HepG2 (cell line): ENCODE data around the gene SHANK3. TPM values are rescaled to one million over a fixed set of nuclear protein-coding genes. Genes with fewer than 3 reads are reported as not detected.
A peak's percentile ranks its signal among the peaks of the same experiment; 100 is the strongest.
"Not testable (repeated sequence)": the region's sequence is repeated elsewhere in the genome, so short reads cannot be mapped to it uniquely, and the experiment has no call there.

Experiments
- ADNP ChIP-seq: sonication (generic); formaldehyde crosslinking; IDR thresholded peaks from 2 replicates; pipeline ENCODE4 v1.4.0; 2020; ENCODE audit warnings: missing genetic modification reagents
- CEBPB ChIP-seq: IDR thresholded peaks from 2 replicates; pipeline ENCODE4 v1.6.1; 2011; ENCODE audit warnings: low read depth, low read length, improper control_type of control experiment, borderline replicate concordance
- CEBPG ChIP-seq: IDR thresholded peaks from 2 replicates; pipeline ENCODE4 v1.6.1; 2016
- DRAP1 ChIP-seq: IDR thresholded peaks from 2 replicates; pipeline ENCODE4 v1.6.1; 2016; ENCODE audit warnings: missing genetic modification reagents, missing compliant biosample characterization
- ESRRA ChIP-seq: sonication (generic); formaldehyde crosslinking; IDR thresholded peaks from 2 replicates; pipeline ENCODE4 v1.5.1; 2020; ENCODE audit warnings: mild to moderate bottlenecking, low read depth, missing genetic modification reagents
- NONO ChIP-seq, 2 experiments: fragments of 450-650 bp in 1 of 2; sonication (generic) in 1 of 2; formaldehyde crosslinking in 1 of 2; IDR thresholded peaks in 1 of 2; conservative IDR thresholded peaks in 1 of 2; 2 replicates each; pipeline versions ENCODE4 v1.6.1 to v1.8.0; 2017 to 2022; ENCODE audit warnings: mild to moderate bottlenecking in 1 of 2, missing genetic modification reagents in 1 of 2, moderate library complexity in 1 of 2
- PAXIP1 ChIP-seq: sonication (generic); formaldehyde crosslinking; conservative IDR thresholded peaks from 2 replicates; pipeline ENCODE4 v1.4.0; 2020; ENCODE audit warnings: mild to moderate bottlenecking, missing genetic modification reagents, moderate library complexity
- RARA ChIP-seq: IDR thresholded peaks from 2 replicates; pipeline ENCODE4 v1.6.1; 2016; ENCODE audit warnings: missing genetic modification reagents, missing compliant biosample characterization
- RXRA ChIP-seq: sonication (generic); formaldehyde crosslinking; IDR thresholded peaks from 2 replicates; pipeline ENCODE4 v1.5.1; 2020; ENCODE audit warnings: missing genetic modification reagents
- SOX13 ChIP-seq, 3 experiments: fragments of 450-650 bp in 1 of 3; sonication (generic) in 1 of 3; formaldehyde crosslinking in 1 of 3; IDR thresholded peaks in 2 of 3; conservative IDR thresholded peaks in 1 of 3; 2 replicates each; pipeline versions ENCODE4 v1.5.0 to v1.6.1; 2016 to 2020; ENCODE audit warnings: antibody characterized with exemption in 1 of 3, mild to moderate bottlenecking in 1 of 3, missing compliant biosample characterization in 1 of 3, missing genetic modification reagents in 1 of 3, moderate library complexity in 1 of 3
- TEAD3 ChIP-seq: optimal IDR thresholded peaks from 2 replicates; pipeline ENCODE3; 2016; ENCODE audit warnings: borderline replicate concordance
- ZGPAT ChIP-seq: IDR thresholded peaks from 2 replicates; pipeline ENCODE4 v1.6.1; 2016; ENCODE audit warnings: mild to moderate bottlenecking
- ZNF556 ChIP-seq: sonication (generic); formaldehyde crosslinking; IDR thresholded peaks from 2 replicates; pipeline ENCODE4 v1.4.0; 2020; ENCODE audit warnings: mild to moderate bottlenecking, missing genetic modification reagents, borderline replicate concordance
- ZNF710 ChIP-seq: sonication (generic); formaldehyde crosslinking; IDR thresholded peaks from 2 replicates; pipeline ENCODE4 v1.5.0; 2020; ENCODE audit warnings: mild to moderate bottlenecking, missing genetic modification reagents, borderline replicate concordance
- polyA plus RNA-seq, 8 experiments: library from polyadenylated mRNA; depleted of rRNA in 3 of 8; stranded (reverse) in 7 of 8; unstranded in 1 of 8; fragments of >200 nt; fragmentation: Illumina TruSeq in 4 of 8; extraction: Trizol in 4 of 8; gene quantifications; 2 replicates each; pipeline versions ENCODE4 v1.2.1 to v1.2.3, GENCODE V29; 2011 to 2016; ENCODE audit warnings: low read depth in 4 of 8, missing spikeins in 1 of 8, mixed read lengths in 1 of 8; ENCODE audit not compliant: insufficient read depth in 1 of 8
- total RNA-seq, 5 experiments: library from RNA; depleted of rRNA; stranded (reverse); fragments of >200 nt; fragmentation: Illumina TruSeq; extraction: Trizol; gene quantifications; 2 replicates each; pipeline ENCODE4 v1.2.3, GENCODE V29; 2016; ENCODE audit warnings: low read depth in 1 of 5

SHANK3 gene
- total and polyA plus RNA-seq, 2 of the 13 experiments (the other 11 are each of a cell fraction or from before 2014, with no cell fraction given) = 2.9 to 4.6 TPM

- TF ChIP-seq PAXIP1 (CRISPR knock-in tag) (peak; percentile 81), ZNF556 (CRISPR knock-in tag) (peak; percentile 42; the same call in 1 of the 2 replicates), ADNP (CRISPR knock-in tag) (peak; percentile 41), NONO (CRISPR knock-in tag; conservative IDR thresholded peaks at IDR 0.05) (0 out of 2 replicates have a peak, but pooled peaks have one; percentile 2), ESRRA (0 out of 2 replicates have a peak, but pooled peaks have one; percentile 28), CEBPB (peak; percentile 74; the same call in 1 of the 2 replicates), TEAD3 (CRISPR knock-in tag) (peak; percentile 11), ZNF710 (CRISPR knock-in tag) (peak; percentile 44; the same call in 1 of the 2 replicates), CEBPG (CRISPR knock-in tag) (peak; percentile 76), ZGPAT (CRISPR knock-in tag) (peak; percentile 47; the same call in 1 of the 2 replicates), RARA (CRISPR knock-in tag) (peak; percentile 46), SOX13 (CRISPR knock-in tag; conservative IDR thresholded peaks at IDR 0.05 in 1 of 2, IDR thresholded peaks at IDR 0.05 in 1 of 2) (peak in 1 of 2 experiments; percentile 36; a peak in 1 of 4 replicates), DRAP1 (0 out of 2 replicates have a peak, but pooled peaks have one; percentile 22), RXRA (CRISPR knock-in tag) (0 out of 2 replicates have a peak, but pooled peaks have one; percentile 38)
- TF ChIP-seq NONO, SOX13 (IDR thresholded peaks at IDR 0.05): not testable (repeated sequence)
- TF ChIP-seq, all 625 proteins: peak for 84; not testable (repeated sequence) for 541
Measured at GRCh38 chr22:50640296-50640695, 32.3 kb upstream of the SHANK3 start (continued).
